ENCODE measurements around the gene HERC5. TPM values are rescaled to one million over a fixed set of nuclear protein-coding genes. Genes with fewer than 3 reads are reported as not detected.

HERC5 gene
- total RNA-seq, 1 experiment from 2014 or later: 4.6 TPM

DNA sequence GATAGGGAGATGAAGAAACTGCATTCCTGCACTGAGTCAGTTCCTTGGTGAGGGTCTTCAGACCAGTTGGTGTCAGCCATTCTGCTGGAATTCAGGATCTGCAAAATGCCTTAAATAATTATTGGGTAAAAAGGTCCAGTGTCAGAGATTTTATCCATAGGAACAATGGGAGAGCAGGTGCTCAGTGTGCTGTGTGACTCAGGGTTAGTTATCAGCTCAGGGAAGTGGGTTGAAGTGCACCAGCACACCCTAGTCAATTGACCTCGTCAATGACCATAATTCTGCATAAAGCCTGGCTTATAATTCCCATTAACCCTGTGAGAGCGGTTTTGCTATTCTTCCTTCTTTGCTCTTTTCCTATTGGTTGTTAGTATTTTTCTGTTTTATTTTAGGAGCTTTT lies 40.9 kb upstream of the HERC5 start:
- intact Hi-C loops (cut with micrococcal nuclease; ENCODE audit: unreplicated experiment): no loop called here
- H4K20me1 ChIP-seq (ENCODE audit: insufficient read depth): no peaks in the 10 kb centered on the region
- no peak overlapping the region for H3K4me3 ChIP-seq
- no peaks in the 10 kb centered on the region; the same call in 1 of the 2 replicates for H3F3A ChIP-seq (ENCODE audit: insufficient read depth, low read depth)
- no peaks in the 10 kb centered on the region for H3K27me3 ChIP-seq (ENCODE audit: insufficient read depth, low read depth)
- TF ChIP-seq, protein P1, sequence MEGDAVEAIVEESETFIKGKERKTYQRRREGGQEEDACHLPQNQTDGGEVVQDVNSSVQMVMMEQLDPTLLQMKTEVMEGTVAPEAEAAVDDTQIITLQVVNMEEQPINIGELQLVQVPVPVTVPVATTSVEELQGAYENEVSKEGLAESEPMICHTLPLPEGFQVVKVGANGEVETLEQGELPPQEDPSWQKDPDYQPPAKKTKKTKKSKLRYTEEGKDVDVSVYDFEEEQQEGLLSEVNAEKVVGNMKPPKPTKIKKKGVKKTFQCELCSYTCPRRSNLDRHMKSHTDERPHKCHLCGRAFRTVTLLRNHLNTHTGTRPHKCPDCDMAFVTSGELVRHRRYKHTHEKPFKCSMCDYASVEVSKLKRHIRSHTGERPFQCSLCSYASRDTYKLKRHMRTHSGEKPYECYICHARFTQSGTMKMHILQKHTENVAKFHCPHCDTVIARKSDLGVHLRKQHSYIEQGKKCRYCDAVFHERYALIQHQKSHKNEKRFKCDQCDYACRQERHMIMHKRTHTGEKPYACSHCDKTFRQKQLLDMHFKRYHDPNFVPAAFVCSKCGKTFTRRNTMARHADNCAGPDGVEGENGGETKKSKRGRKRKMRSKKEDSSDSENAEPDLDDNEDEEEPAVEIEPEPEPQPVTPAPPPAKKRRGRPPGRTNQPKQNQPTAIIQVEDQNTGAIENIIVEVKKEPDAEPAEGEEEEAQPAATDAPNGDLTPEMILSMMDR (conservative IDR thresholded peaks at IDR 0.05): no peak
- TF ChIP-seq EZH2 (IDR thresholded peaks at IDR 0.05; ENCODE audit: low read depth): no peak
- H3K36me3 ChIP-seq (ENCODE audit: low read depth): no peaks in the 10 kb centered on the region
- no peaks in the 10 kb centered on the region for H3K9me2 ChIP-seq (ENCODE audit: insufficient read depth)
- H3K4me2 ChIP-seq: no peak overlapping the region; the same call in 1 of the 2 replicates
- peak in 1 of 2 experiments; percentile 61 for DNase-seq
- POLR2A ChIA-PET (ENCODE audit: unreplicated experiment): no interaction called here
- H2AFZ ChIP-seq: no peak overlapping the region
- H3K4me1 ChIP-seq (replicated peaks; ENCODE audit: insufficient read depth): peaks cover 8% of the 10 kb centered on the region
- CTCF ChIA-PET: no interaction called here
- H3K79me2 ChIP-seq (ENCODE audit: low read depth): no peaks in the 10 kb centered on the region
- no peak overlapping the region for H3K27ac ChIP-seq
- no peaks in the 10 kb centered on the region for H3K9me3 ChIP-seq (ENCODE audit: insufficient read depth, low read depth)
- no TSS peak for BruUV-seq (replicated peaks)

DNA sequence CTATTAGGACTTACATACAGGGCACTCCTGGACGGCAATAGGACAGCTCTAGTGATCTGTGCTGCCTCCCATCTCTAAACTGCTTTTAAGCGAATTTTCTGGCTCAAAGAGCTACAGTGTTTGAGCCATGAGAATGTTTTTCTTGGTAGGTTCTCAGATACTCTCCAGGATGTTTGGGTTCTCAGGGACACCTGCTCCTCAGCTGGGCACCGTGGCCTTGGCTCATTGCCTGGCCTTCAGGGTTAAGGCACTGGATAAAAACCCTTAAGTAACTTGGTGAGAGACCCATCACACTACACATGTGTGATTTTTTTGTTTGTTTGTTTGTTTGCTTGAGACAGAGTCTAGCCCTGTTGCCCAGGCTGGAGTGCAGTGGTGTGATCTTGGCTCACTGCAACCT lies 38.5 kb upstream of the HERC5 start:
- CTCF ChIA-PET: no interaction called here
- Histone ChIP-seq H3K79me2 (ENCODE audit: low read depth) (no peaks in the 10 kb centered on the region), H3K27me3 (ENCODE audit: insufficient read depth, low read depth) (no peaks in the 10 kb centered on the region), H2AFZ (no peak overlapping the region), H3K4me1 (replicated peaks; ENCODE audit: insufficient read depth) (peaks cover 8% of the 10 kb centered on the region), H3K4me3 (no peak overlapping the region), H3K36me3 (ENCODE audit: low read depth) (no peaks in the 10 kb centered on the region), H4K20me1 (ENCODE audit: insufficient read depth) (no peaks in the 10 kb centered on the region), H3K9me3 (ENCODE audit: insufficient read depth, low read depth) (no peaks in the 10 kb centered on the region), H3K9me2 (ENCODE audit: insufficient read depth) (no peaks in the 10 kb centered on the region), H3K27ac (no peak overlapping the region), H3F3A (ENCODE audit: insufficient read depth, low read depth) (no peaks in the 10 kb centered on the region; the same call in 1 of the 2 replicates), H3K4me2 (no peak overlapping the region)
- no TSS peak for BruUV-seq (replicated peaks)
- POLR2A ChIA-PET (ENCODE audit: unreplicated experiment): no interaction called here
- intact Hi-C loops (cut with micrococcal nuclease; ENCODE audit: unreplicated experiment): no loop called here
- TF ChIP-seq EZH2 (IDR thresholded peaks at IDR 0.05; ENCODE audit: low read depth): no peak
- TF ChIP-seq, protein P1 (conservative IDR thresholded peaks at IDR 0.05): no peak
- no peak for DNase-seq

DNA sequence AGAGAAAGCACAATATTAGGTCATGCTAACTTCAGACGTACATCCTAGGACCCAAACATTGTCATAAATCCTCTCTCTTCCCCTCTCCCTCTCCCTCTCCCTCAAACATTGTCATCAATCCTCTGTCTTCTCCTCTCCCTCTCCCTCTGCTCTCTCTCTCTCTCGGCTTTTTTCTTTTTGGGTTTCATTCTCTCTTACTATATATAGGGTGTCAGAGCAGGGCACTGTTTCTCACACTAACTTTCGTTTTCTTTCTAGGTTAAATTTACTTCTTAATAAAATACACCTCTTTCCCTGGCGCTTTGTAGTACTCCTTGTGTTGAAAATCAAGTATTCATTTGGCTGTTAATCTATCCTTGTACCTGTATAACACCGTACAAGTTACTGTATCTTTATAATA lies 37.0 kb upstream of the HERC5 start:
- DNase-seq: no peak
- TF ChIP-seq, protein P1 (conservative IDR thresholded peaks at IDR 0.05): no peak
- TF ChIP-seq EZH2 (IDR thresholded peaks at IDR 0.05; ENCODE audit: low read depth): no peak
- Histone ChIP-seq H3K4me2 (no peak overlapping the region), H3K4me1 (replicated peaks; ENCODE audit: insufficient read depth) (peaks cover 8% of the 10 kb centered on the region), H3K27ac (no peak overlapping the region), H3F3A (ENCODE audit: insufficient read depth, low read depth) (no peaks in the 10 kb centered on the region; the same call in 1 of the 2 replicates), H3K27me3 (ENCODE audit: insufficient read depth, low read depth) (no peaks in the 10 kb centered on the region), H3K36me3 (ENCODE audit: low read depth) (no peaks in the 10 kb centered on the region), H3K9me3 (ENCODE audit: insufficient read depth, low read depth) (no peaks in the 10 kb centered on the region), H3K79me2 (ENCODE audit: low read depth) (no peaks in the 10 kb centered on the region), H2AFZ (no peak overlapping the region), H4K20me1 (ENCODE audit: insufficient read depth) (no peaks in the 10 kb centered on the region), H3K4me3 (no peak overlapping the region), H3K9me2 (ENCODE audit: insufficient read depth) (no peaks in the 10 kb centered on the region)
- ChIA-PET POLR2A (ENCODE audit: unreplicated experiment) (interaction anchor here (0.6 kb wide), 1 partner anchor 1045 kb away, joined by 4 read pairs; no protein-coding TSS in a partner anchor), CTCF (no interaction called here)
- intact Hi-C loops (cut with micrococcal nuclease; ENCODE audit: unreplicated experiment): no loop called here
- BruUV-seq (replicated peaks): no TSS peak
